ENCODE data around the gene ATP2A1.

GRCh38 chr16:28903344-28904042 is 25.2 kb downstream of the ATP2A1 start:
- no peak for TF ChIP-seq POLR2A (IDR thresholded peaks at IDR 0.05)
- TF ChIP-seq CTCF (IDR thresholded peaks at IDR 0.05), result no peak
- no peak for TF ChIP-seq EP300 (IDR thresholded peaks at IDR 0.05)
